GM18502 (cell line): Measurements from ENCODE around the gene NSD2.

Experiments used
- ATAC-seq: cut with Tn5 transposase; IDR thresholded peaks from one replicate; pipeline ENCODE4 v1.9.1; 2021; ENCODE audit warnings: mild to moderate bottlenecking; ENCODE audit not compliant: unreplicated experiment, poor library complexity

The NSD2 gene

GRCh38 chr4:1862961-1863296, 8.3 kb upstream of the NSD2 start:
- ATAC-seq: no peak

GRCh38 chr4:1863297-1864033, 7.7 kb upstream of the NSD2 start:
- no peak for ATAC-seq

DNA sequence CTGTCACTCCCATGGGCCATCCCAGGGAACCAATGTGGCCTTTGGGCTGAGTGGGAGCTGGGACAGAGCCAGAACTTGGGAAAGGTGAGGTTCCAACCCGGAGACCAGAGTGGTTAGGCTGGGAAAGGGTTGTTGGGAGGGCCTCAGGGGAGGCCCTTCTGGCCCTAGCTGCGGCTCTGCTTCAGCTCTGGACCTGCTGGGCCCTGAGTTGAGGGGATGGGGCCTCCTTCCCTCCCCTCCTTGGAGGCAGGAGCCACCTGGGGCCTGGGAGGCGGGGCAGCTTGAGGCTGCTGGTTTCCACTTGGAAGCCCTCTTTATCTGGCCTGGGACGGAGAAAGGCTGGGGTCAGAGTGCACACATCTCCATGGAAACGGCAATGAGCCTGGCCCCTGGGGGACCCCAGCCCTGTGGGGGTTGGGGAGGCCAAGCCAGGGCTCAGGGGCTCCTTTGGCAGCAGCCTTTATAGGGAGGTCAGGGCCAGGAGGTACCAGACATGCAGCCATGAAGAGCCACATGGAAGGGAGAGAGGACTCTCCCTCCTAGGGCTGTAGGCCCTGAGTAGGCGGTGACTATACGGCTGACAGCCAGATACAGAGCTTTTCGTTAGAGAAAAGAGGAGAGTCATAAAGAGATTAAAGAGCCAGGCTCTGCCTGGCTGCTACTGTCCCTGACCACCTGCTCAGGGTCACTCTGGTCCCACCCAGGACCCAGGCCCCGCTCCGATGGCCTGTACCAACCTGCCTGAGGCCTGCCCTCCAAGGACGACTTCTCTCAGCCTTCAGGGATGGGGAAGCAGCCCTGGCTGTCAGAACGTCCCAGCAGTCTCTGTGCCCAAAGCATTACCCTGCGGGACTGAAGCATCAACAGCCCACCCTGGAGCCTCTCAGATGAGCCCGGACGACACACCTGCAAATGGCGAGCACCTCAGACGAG, 6.9 kb upstream of the NSD2 start:
- no peak for ATAC-seq

DNA sequence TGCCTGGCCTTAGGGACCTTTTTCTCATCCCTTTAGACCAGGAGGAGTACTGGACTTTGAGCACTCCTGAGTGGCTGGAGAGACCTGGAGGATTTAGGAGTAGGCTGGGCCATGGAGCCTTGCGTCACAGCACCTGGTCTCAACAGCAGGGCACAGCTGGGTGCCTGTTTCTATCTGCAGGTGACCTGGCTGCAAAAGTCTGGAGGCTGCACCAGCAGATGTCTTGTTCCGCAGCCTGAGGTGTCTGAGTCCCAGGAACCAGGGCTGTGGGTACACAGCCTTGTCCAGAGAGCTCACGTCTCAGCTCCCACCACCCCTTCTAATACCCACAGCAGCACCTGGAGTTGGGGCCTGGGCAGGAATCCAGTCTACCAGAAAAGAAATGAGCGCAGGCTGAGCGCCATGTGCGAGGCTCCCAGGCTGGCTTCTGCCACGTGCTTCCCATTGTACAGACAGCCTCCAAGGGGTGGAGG, 5.0 kb upstream of the NSD2 start:
- no peak for ATAC-seq

DNA sequence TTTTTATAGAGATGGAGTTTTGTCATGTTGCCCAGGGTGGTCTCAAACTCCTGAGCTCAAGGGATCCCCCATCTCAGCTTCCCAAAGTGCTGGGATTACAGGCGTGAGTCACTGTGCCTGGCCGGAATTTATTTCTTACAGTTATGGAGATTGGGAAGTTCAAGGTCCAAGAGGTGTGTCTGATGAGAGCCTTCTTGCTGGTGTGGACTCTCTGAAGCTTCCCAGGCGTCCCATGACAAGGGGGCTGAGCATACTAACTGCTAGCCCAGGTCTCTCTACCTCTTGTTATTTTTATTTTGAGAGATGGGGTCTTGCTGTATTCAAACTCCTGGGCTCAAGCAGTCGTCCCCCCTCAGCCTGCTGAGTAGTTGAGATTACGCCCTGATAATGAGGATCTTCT, 2.9 kb upstream of the NSD2 start:
- no peak for ATAC-seq

- ATAC-seq: no peak
Measured at GRCh38 chr4:1868912-1869311, 2.3 kb upstream of the NSD2 start.

DNA sequence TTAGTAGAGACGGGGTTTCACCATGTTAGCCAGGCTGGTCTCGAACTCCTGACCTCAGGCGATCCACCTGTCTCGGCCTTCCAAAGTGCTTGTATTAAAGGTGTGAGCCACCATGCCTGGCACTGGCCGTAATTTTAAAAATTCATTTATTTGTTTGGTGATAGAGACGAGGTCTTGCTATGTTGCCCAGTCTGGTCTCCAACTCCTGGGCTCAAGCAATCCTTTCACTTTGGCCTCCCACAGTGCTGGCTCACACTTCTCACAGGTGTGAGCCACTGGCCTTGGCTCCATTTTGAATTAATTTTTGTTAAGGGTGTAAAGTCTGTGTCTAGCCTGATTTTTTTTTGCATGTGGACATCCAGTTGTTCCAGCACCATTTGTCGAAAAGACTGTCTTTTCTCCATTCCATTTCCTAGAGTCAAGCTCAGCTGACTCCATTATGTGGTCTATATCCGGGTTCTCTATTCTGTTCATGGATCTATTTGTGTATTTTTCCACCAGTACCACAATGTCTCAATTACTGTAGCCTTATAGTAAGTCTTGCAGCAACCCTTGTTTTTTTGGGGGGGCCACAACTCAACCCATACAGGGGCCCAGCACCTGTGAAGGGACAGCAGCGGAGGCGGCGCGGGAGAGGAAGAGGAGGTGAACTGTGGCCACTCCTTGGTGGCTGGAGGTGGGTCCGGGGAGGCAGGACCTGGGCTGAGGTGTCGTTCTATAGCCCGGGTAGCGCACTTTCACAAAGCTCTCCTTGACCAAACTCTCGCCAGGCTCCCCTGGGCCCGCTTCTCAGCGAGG, 1.5 kb upstream of the NSD2 start:
- ATAC-seq: peak; percentile 7

GRCh38 chr4:1870328-1870577, 940 bp upstream of the NSD2 start:
- ATAC-seq: peak; percentile 56

DNA sequence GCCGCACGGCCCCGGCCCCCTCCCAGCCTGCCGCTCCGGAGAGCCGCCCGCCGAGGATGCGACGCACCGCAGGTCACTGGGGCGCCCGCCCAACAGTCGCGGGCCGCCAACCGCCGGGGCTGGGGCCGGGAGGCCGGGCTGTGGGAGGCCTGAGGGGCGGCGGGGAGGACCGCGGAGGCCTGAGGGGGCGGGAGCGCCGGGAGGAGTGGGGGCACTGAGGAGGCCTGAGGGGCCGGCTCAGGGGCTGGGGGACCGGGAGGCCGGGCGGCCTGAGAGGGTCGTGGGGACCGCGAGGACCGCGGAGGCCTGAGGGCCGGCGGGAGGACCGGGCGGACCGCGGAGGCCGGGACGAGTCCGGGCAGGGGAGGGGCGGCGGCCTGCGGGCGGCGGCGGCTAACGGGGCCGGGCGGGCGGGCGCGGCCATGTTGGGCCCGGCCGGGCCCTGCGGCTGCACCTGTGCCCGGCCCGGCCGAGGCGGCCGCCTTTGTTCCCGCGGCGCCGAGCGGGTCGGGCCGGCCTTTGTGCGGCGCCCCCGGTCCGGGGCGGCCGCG, 353 bp downstream of the NSD2 start:
- ATAC-seq: peak; percentile 15

GRCh38 chr4:1872870-1873269, 1.7 kb downstream of the NSD2 start:
- ATAC-seq: no peak

DNA sequence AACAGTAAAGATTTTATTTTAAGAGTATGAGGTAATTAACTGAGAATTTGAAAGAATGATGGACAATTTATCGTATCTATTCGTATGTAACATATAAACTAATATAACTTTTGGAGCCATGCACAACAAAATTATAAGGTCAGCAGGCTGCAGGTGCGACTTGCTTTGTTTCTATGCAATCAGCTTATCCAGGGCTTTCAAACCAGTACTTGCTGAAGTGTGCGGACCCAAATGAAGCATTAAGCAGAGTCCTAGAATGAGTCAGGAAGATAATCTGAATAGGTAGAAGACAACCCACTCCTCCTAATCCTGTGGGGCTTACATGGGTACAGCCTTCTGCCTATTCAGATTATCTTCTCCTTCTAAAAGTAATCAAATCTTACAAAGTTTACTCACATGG, 2.1 kb downstream of the NSD2 start:
- no peak for ATAC-seq

DNA sequence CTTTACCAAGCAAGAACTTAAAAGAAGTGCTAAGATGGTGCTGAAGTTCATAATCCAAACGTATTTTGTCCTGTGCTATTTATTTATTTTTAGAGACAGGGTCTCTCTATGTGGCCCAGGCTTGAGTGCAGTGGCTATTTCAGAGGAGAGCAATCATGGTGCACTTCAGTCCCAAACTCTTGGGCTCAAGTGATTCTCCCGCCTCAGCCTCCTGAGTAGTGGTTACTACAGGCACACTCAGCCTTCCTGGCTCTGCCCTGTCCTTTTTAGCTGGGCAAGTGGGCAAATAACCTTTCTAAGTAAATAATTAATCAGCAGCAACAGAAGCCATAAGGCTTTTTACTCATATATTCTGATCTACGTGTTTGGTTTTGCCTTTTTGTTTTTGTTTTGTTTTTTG, 2.6 kb downstream of the NSD2 start:
- no peak for ATAC-seq

- no peak for ATAC-seq
Measured at GRCh38 chr4:1874201-1874600, 3.0 kb downstream of the NSD2 start.

DNA sequence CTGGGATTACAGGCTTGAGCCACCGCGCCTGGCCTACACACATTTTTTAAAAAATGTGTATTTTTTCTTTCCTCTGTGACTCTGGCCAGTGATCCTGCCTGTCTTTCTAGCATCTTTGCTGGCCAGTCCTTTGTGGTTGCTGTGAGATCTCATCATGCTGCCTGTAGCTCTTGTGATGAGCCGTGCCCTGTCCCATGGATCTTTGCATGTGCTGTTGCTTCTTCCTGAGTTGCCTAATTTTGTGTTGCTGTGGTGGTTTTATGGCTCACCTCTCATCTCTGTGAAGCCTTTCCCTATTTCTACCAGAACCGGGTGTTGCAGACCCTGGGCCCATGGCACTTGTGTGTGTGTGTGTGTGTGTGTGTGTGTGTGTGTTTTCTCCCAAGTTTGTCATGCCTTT, 8.3 kb downstream of the NSD2 start:
- ATAC-seq: no peak

DNA sequence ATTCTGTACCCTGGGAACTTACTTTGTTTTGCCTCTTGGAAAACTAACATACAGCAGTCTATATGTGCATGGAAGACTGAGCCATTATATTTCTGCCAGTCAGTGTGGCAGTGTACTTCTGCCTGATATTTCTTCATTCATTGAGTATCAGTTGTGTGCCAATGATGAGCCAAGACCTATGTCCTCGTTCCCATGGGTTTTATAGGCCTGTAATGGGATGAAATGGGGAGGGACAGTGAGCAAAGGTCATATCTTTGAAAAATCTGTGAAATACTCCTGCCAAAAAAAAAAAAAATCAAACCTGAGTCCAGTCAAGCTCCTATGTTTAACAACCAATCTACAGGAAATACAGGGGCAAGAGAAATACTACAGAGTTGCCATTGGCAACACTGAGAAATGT, 9.1 kb downstream of the NSD2 start:
- ATAC-seq: no peak

DNA sequence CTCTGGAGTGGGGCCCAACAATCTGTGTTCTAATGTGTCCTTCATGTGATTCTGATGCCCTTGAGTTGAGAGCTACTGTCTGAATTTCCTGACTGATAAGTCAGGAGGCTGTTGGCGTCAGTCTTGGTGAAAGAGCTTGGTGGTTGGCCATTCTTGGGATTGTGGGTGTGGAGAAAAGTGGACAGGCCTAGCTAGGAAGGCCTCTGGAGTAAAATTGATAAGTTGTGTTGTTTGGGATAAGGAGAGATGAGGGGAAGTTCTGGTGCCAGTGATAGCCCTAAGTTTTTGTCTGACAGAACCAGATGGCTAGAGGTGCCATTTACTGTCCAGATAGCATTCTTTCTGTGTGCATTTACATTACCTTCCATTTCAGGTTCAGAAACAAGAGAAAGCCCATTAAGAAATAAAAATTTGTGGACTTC, 11.7 kb downstream of the NSD2 start:
- no peak for ATAC-seq

DNA sequence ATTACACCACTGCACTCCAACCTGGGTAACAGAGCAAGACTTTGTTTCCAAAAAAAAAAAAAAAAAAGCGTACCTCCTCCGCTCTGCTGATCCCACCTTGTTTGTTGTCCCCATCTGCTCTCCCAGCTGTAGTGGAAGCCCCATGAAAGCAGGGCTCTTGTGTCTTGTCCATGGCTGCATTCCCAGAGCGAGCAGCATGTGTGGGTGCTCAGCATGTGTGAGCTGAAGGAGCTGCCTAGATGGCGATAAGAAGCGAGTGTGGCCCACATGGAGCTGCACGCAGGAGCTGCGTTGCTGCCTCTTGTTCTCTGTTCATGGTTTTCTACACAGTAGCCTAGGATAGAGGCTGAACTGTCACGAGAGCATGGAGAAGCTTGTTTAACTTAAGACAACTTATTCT, 12.4 kb downstream of the NSD2 start:
- ATAC-seq: no peak

- ATAC-seq: no peak
Measured at GRCh38 chr4:1885414-1885813, 14.2 kb downstream of the NSD2 start.

DNA sequence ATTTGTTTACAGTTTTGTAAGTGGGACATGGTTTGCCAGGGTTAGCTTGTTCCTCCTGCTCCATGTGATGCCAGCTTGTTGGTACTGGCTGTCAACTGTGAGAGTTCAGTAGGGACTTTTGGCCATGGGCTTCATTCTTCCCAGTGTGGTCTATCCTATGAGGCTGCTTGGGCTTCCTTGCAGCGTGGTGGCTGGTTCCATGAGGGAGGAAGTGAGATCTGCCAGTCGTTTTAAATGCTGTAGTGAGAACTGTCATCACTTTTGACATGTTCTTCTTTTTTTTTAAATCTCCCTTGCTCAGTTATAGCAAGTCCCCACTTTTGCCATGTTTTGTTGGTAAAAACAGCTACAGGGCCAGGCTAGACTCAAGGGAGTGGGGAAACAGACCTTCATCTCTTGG, 15.9 kb downstream of the NSD2 start:
- no peak for ATAC-seq

GRCh38 chr4:1890979-1891570, 19.9 kb downstream of the NSD2 start:
- ATAC-seq: no peak
